Activated CD8-positive, alpha-beta T cell treated with anti-CD3 and anti-CD28 coated beads, Interleukin-2, amount 10 ng/mL, durations not matched to agents 7 days and 5 days (primary cell): ENCODE results near the gene ZKSCAN4. TPM values are rescaled to one million over a fixed set of nuclear protein-coding genes. Genes with fewer than 3 reads are reported as not detected.

Experiments
- ATAC-seq: fragments of 150-1000 bp; cut with Tn5 transposase; one replicate; pipeline ENCODE4 v1.10.0; 2021; ENCODE audit warnings: moderate library complexity
- CTCF ChIA-PET: fragments of 350-600 bp; sonication (Branson Sonifier 250); formaldehyde crosslinking; loops from one replicate; lab custom pipeline; 2021; ENCODE audit warnings: antibody characterized with exemption; lab: Charles Lee
- POLR2A ChIA-PET: fragments of 350-600 bp; sonication (Branson Sonifier 250); formaldehyde crosslinking; loops from one replicate; lab custom pipeline; 2021; ENCODE audit warnings: antibody characterized with exemption; lab: Charles Lee
- DNase-seq: peaks from one replicate; pipeline ENCODE4 v3.0.0-alpha.2; 2020
- H3K27ac Mint-ChIP-seq: one replicate; pipeline ENCODE4 v1.8.0; 2021; ENCODE audit warnings: mild to moderate bottlenecking, mixed read lengths
- H3K27me3 Mint-ChIP-seq: one replicate; pipeline ENCODE4 v1.8.0; 2021; ENCODE audit warnings: low read depth, mixed read lengths
- H3K36me3 Mint-ChIP-seq: one replicate; pipeline ENCODE4 v1.8.0; 2021; ENCODE audit warnings: low read depth, mixed read lengths
- H3K4me1 Mint-ChIP-seq: one replicate; pipeline ENCODE4 v1.8.0; 2021; ENCODE audit warnings: low read depth, mixed read lengths
- H3K4me3 Mint-ChIP-seq: one replicate; pipeline ENCODE4 v1.8.0; 2021; ENCODE audit warnings: mild to moderate bottlenecking, mixed read lengths
- H3K9me3 Mint-ChIP-seq: one replicate; pipeline ENCODE4 v1.8.0; 2022; ENCODE audit warnings: mixed read lengths; ENCODE audit not compliant: insufficient read depth
- total RNA-seq, 2 experiments: library from RNA; stranded (reverse); gene quantifications; one replicate each; pipeline ENCODE4 v1.2.3, GENCODE V29; 2021

Gene ZKSCAN4
- total RNA-seq, 2 experiments from 2014 or later = 6.9 to 7.7 TPM

DNA sequence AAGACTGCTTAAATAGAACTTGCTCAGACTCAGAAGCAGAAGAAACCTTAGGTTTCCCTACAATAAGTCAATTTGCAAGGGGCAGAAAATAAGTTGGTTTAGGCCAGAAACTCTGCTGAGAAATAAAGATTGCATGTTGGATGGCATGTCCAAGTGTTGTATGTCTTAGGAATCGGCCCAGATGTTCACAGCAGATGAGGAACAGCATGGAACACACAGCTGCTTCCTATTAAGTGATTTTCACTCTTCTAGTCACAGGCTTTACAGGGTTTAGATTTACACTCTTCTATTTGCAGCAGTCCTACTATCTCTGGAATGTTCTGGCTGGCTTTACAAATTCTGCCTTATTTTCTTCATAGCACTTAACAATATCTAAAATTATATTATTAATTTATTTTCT lies 3.2 kb downstream of the ZKSCAN4 start:
- no peak overlapping the region for H3K4me3 Mint-ChIP-seq
- ChIA-PET CTCF (no interaction called here), POLR2A (no interaction called here)

DNA sequence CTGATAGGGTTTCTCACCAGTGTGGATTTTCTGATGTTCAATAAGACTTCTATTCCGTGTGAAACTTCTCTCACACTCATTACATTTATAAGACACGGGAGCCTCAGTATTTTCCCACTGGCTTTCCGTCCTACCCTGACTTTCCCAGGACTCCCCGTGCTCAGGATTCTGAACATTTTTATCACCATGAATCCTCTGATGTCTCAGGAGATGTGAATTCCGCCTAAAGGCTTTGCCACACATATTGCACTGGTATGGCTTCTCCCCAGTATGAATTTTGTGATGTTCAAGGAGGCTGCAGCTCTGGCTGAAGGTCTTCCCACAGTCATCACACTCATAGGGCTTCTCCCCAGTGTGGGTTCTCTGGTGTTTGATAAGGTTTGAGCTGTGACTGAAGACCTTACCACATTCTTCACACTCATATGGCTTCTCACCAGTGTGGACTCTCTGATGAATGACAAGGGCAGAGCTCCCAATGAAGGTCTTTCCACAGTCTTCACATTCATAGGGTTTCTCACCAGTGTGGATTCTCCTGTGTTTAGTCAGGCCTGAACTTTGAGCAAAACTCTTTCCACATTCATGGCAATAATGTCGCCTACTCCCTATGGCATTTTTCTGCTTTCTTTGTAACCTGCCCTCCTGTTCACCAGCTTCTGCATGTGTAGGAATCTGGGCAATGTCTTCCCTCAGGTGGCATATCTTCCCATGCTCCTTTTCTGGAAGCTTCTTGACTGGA lies 6.7 kb downstream of the ZKSCAN4 start:
- CTCF ChIA-PET = no interaction called here
- Mint-ChIP-seq H3K27me3 (no peaks in the 10 kb centered on the region), H3K9me3 (no peaks in the 10 kb centered on the region), H3K4me1 (peaks cover 11% of the 10 kb centered on the region), H3K4me3 (no peak overlapping the region), H3K27ac (no peak overlapping the region), H3K36me3 (peaks cover 50% of the 10 kb centered on the region)
- DNase-seq (no peak), ATAC-seq (no peak)
- POLR2A ChIA-PET = interaction anchor here (0.8 kb wide), 1 partner anchor 352 kb away, joined by 3 read pairs; a partner anchor contains a TSS

More for the DNA sequence above, 3.2 kb downstream of the ZKSCAN4 start:
- ATAC-seq (no peak), DNase-seq (no peak)
- no peak overlapping the region for H3K27ac Mint-ChIP-seq
- peaks cover 52% of the 10 kb centered on the region for H3K36me3 Mint-ChIP-seq
- H3K27me3 Mint-ChIP-seq = no peaks in the 10 kb centered on the region
- no peaks in the 10 kb centered on the region for H3K9me3 Mint-ChIP-seq
- peaks cover 33% of the 10 kb centered on the region for H3K4me1 Mint-ChIP-seq

- H3K27ac Mint-ChIP-seq = no peak overlapping the region
- no peaks in the 10 kb centered on the region for H3K9me3 Mint-ChIP-seq
- H3K36me3 Mint-ChIP-seq = peaks cover 44% of the 10 kb centered on the region
- H3K27me3 Mint-ChIP-seq = no peaks in the 10 kb centered on the region
- ChIA-PET POLR2A (no interaction called here), CTCF (no interaction called here)
- no peak overlapping the region for H3K4me3 Mint-ChIP-seq
- no peak for ATAC-seq
- H3K4me1 Mint-ChIP-seq = no peaks in the 10 kb centered on the region
- no peak for DNase-seq
Observed at GRCh38 chr6:28243946-28244345, 8.1 kb downstream of the ZKSCAN4 start.

DNA sequence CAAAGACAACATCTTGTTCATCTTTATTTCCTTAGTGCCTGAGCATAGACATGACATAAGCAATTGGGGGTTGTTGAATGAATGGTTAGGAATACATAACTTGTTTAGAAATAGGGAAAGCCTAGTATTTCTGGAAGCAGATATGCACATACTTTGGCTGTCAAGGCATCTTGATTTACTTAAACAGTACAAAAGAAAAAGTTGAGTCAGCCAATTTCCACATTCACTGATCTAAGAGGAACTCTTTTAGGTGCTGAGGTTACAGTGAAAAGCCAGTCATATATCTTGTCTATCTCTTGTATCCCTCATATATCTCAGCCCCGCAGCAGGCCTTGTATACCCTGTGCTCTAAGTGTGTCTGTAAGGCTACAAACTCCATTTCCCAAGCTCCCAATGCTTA lies 11.6 kb downstream of the ZKSCAN4 start:
- H3K36me3 Mint-ChIP-seq = peaks cover 21% of the 10 kb centered on the region
- CTCF ChIA-PET = no interaction called here
- H3K9me3 Mint-ChIP-seq = no peaks in the 10 kb centered on the region
- DNase-seq (no peak), ATAC-seq (no peak)
- no peaks in the 10 kb centered on the region for H3K27me3 Mint-ChIP-seq
- peaks cover 4% of the 10 kb centered on the region for H3K4me1 Mint-ChIP-seq
- H3K4me3 Mint-ChIP-seq = no peak overlapping the region
- no peak overlapping the region for H3K27ac Mint-ChIP-seq
- POLR2A ChIA-PET = no interaction called here

GRCh38 chr6:28239636-28240035 lies 12.4 kb downstream of the ZKSCAN4 start:
- DNase-seq (no peak), ATAC-seq (no peak)
- ChIA-PET POLR2A (no interaction called here), CTCF (no interaction called here)
- Mint-ChIP-seq H3K4me3 (no peak overlapping the region), H3K36me3 (peaks cover 13% of the 10 kb centered on the region), H3K4me1 (peaks cover 4% of the 10 kb centered on the region), H3K27ac (no peak overlapping the region), H3K9me3 (no peaks in the 10 kb centered on the region), H3K27me3 (no peaks in the 10 kb centered on the region)

GRCh38 chr6:28235912-28236452 lies 16.1 kb downstream of the ZKSCAN4 start:
- Mint-ChIP-seq H3K36me3 (peaks cover 13% of the 10 kb centered on the region), H3K27ac (no peak overlapping the region), H3K27me3 (no peaks in the 10 kb centered on the region), H3K4me1 (peaks cover 4% of the 10 kb centered on the region), H3K9me3 (no peaks in the 10 kb centered on the region), H3K4me3 (no peak overlapping the region)
- ChIA-PET POLR2A (no interaction called here), CTCF (no interaction called here)
- no peak for ATAC-seq
- no peak for DNase-seq

- H3K27ac Mint-ChIP-seq = no peak overlapping the region
- no peak for DNase-seq
- POLR2A ChIA-PET = no interaction called here
- no peaks in the 10 kb centered on the region for H3K9me3 Mint-ChIP-seq
- H3K4me3 Mint-ChIP-seq = no peak overlapping the region
- H3K27me3 Mint-ChIP-seq = no peaks in the 10 kb centered on the region
- CTCF ChIA-PET = no interaction called here
- H3K36me3 Mint-ChIP-seq = peaks cover 32% of the 10 kb centered on the region
- H3K4me1 Mint-ChIP-seq = peaks cover 17% of the 10 kb centered on the region
- no peak for ATAC-seq
Observed at GRCh38 chr6:28232785-28233184, 19.3 kb downstream of the ZKSCAN4 start.

DNA sequence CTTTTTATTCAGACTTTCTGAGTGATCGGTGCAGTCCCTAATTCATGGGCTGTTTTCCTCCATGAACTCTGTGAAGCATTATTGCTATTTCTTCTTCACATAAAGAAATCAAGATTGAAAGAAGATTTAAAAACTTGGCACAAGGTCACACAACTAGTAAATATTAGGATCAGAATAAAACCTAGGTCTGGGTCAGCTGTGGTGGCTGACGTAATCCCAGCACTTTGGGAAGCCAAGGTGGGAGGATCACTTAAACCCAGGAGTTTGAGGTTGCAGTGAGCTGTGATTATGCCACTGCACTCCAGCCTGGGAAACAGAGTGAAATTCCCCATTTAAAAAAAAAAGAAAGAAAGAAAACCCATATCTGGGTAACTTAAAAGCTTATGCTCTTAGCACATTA lies 25.6 kb downstream of the ZKSCAN4 start:
- peaks cover 35% of the 10 kb centered on the region for H3K4me1 Mint-ChIP-seq
- no peak for ATAC-seq
- peak overlapping the region; percentile 80 for H3K4me3 Mint-ChIP-seq
- H3K36me3 Mint-ChIP-seq = peaks cover 23% of the 10 kb centered on the region
- no peak overlapping the region for H3K27ac Mint-ChIP-seq
- ChIA-PET POLR2A (no interaction called here), CTCF (interaction anchor here (1.1 to 1.5 kb wide), 2 partner anchors 8 to 130 kb away, joined by 3 to 6 read pairs; no protein-coding TSS in a partner anchor)
- DNase-seq = no peak
- no peaks in the 10 kb centered on the region for H3K9me3 Mint-ChIP-seq
- H3K27me3 Mint-ChIP-seq = peaks cover 21% of the 10 kb centered on the region

GRCh38 chr6:28225056-28225834 lies 26.8 kb downstream of the ZKSCAN4 start, which contains the start of gene ZSCAN9:
Gene ZSCAN9 (plus strand): TSS chr6:28225275. CDS start chr6:28227085, 1,810 bp downstream.
- Mint-ChIP-seq H3K27ac (peak within 1 kb of the TSS; percentile 58), H3K27me3 (peaks cover 30% of the 10 kb centered on the region), H3K4me1 (peaks cover 35% of the 10 kb centered on the region), H3K9me3 (no peaks in the 10 kb centered on the region), H3K4me3 (peak within 1 kb of the TSS; percentile 80), H3K36me3 (peaks cover 17% of the 10 kb centered on the region)
- ATAC-seq = peak; percentile 79
- CTCF ChIA-PET = no interaction called here
- peak; percentile 54 for DNase-seq
- POLR2A ChIA-PET = no interaction called here

DNA sequence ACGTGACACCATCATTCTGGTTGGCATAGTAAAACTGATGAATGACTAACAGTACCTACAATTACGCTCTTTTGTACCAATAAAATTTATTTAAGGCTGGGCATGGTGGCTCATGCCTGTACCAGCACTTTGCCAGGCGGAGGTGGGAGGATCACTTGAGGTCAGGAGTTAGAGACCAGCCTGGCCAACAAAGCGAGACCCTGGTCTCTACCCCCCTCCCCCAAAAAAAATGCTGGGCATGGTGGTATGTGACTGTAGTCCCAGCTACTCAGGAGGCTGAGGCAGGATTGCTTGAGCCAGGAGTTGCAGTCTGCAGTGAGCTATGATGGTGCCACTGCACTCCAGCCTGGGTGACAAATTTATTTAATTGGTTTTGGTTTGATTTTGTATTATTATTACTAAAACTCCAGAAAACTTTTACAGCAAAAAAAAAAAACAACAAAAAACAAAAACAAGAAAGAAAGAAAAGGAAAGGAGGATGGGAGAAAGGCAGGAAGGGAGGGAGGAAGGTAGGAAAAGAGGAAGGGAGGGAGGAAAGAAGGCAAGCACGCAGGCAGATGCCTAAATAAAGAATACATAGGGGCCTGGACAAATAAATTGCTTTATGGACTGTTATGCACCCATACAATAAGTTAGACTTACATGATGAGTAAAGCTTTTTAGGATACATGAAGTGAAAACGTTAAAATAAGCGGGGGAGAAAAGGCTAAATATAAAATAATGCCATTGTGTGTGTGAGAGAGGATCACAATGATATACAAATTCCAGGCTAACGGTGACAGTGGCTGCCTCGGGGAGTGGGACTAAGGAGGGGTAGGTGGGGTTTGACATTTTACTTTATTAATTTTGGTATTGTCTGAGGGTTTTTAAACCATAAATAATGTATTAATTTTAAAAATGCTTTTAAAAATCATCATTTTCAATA lies 27.7 kb downstream of the ZKSCAN4 start:
- POLR2A ChIA-PET = no interaction called here
- peaks cover 32% of the 10 kb centered on the region for H3K27me3 Mint-ChIP-seq
- CTCF ChIA-PET = no interaction called here
- H3K4me1 Mint-ChIP-seq = peaks cover 35% of the 10 kb centered on the region
- no peaks in the 10 kb centered on the region for H3K9me3 Mint-ChIP-seq
- H3K36me3 Mint-ChIP-seq = peaks cover 14% of the 10 kb centered on the region
- ATAC-seq = no peak
- H3K27ac Mint-ChIP-seq = no peak overlapping the region
- no peak for DNase-seq
- peak overlapping the region; percentile 80 for H3K4me3 Mint-ChIP-seq
